Peyer's patch (tissue), 4 donors: Measurements from ENCODE around the gene PODN.

Experiments
- POLR2A ChIP-seq, 2 donors: fragments of 450-650 bp; IDR thresholded peaks; one replicate each; pipeline ENCODE4 v1.5.1; 2017; ENCODE audit warnings: antibody characterized with exemption in 2 of 2, mild to moderate bottlenecking in 2 of 2, moderate library complexity in 2 of 2
- TF ChIP-seq, protein P1 (sequence below), 6 experiments: fragments of 450-650 bp in 4 of 6; fragments of 200-600 bp in 2 of 6; sonication (generic) in 1 of 6; IDR thresholded peaks; one replicate each; pipeline ENCODE4 v1.5.1; 2017 to 2019; ENCODE audit warnings: antibody characterized with exemption in 6 of 6, mild to moderate bottlenecking in 3 of 6, moderate library complexity in 1 of 6

DNA sequence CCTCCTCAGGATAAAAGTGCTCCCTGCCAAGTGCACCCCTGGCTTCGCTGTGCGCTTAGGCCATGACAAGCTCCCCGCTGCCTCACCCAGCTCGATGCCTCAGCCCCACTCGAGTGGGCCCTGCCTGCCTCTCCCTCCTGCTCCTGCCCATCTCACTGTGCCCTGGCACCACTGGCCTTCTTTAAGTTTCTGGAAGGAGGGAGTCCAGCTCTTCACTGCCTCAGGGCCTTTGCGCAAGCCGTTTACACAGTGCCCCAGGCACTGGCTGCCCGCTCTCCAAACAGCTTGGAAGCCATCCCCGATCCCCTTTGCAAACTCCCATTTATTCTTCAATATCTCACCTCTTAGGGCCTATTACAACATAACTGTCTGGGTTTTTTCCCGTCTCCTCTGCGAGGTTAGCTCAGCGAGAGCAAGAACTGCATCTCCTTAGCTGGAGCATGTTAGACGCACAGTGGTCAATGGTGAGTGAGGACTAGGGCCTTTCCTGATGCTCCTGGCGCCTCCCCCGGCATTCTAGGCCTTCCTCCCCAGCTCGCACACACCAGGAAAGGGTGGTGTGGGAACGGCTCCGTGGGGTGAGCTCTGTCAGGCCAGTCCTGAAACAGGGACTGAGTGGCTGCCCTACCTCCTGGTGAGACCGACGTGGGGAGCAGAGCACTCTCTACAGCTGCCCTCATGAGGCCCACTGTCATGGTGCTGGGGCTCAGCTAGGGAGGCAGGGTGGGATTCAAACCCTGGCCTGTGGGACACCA is 31.9 kb downstream of the PODN start:
- TF ChIP-seq, protein P1, sequence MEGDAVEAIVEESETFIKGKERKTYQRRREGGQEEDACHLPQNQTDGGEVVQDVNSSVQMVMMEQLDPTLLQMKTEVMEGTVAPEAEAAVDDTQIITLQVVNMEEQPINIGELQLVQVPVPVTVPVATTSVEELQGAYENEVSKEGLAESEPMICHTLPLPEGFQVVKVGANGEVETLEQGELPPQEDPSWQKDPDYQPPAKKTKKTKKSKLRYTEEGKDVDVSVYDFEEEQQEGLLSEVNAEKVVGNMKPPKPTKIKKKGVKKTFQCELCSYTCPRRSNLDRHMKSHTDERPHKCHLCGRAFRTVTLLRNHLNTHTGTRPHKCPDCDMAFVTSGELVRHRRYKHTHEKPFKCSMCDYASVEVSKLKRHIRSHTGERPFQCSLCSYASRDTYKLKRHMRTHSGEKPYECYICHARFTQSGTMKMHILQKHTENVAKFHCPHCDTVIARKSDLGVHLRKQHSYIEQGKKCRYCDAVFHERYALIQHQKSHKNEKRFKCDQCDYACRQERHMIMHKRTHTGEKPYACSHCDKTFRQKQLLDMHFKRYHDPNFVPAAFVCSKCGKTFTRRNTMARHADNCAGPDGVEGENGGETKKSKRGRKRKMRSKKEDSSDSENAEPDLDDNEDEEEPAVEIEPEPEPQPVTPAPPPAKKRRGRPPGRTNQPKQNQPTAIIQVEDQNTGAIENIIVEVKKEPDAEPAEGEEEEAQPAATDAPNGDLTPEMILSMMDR (IDR thresholded peaks at IDR 0.05), result no peak
- TF ChIP-seq POLR2A (IDR thresholded peaks at IDR 0.05), result no peak
